GM12878 (cell line): ENCODE measurements around the gene TSPAN15. TPM values are rescaled to one million over a fixed set of nuclear protein-coding genes. Genes with fewer than 3 reads are reported as not detected.

Source experiments
- ATAC-seq: fragments of 200-7000 bp; cut with Tn5 transposase; 3 replicates; pipeline ENCODE4 v1.9.1; 2020; ENCODE audit warnings: mild to moderate bottlenecking, moderate library complexity
- BruUV-seq: library from RNA; stranded (reverse); fragments of 400-500 nt; replicated peaks from 2 replicates; lab custom pipeline; 2021; lab: Mats Ljungman, UMichigan
- CTCF ChIA-PET: fragments of 300-600 bp; sonication (Branson Sonifier 250); formaldehyde crosslinking; extraction: SDS; loops from one replicate; lab custom pipeline; 2021; ENCODE audit warnings: inconsistent platforms; lab: Yijun Ruan, JAX
- POLR2A ChIA-PET: fragments of 350-600 bp; formaldehyde crosslinking; extraction: SDS; loops from one replicate; lab custom pipeline; 2021; ENCODE audit warnings: inconsistent platforms; lab: Charles Lee
- RAD21 ChIA-PET: fragments of 300-600 bp; sonication (Branson Sonifier 250); formaldehyde crosslinking; loops from one replicate; lab custom pipeline; 2023; ENCODE audit warnings: antibody characterized with exemption; ENCODE audit not compliant: unreplicated experiment; lab: Charles Lee
- SMC1A ChIA-PET: fragments of 300-600 bp; sonication (Branson Sonifier 250); formaldehyde crosslinking; loops from one replicate; lab custom pipeline; 2023; ENCODE audit not compliant: unreplicated experiment, uncharacterized antibody; lab: Charles Lee
- DNase-seq: peaks from one replicate; pipeline ENCODE4 v3.0.0-alpha.2; 2011; ENCODE audit warnings: low read depth, low spot score
- FAIRE-seq: peaks from 3 replicates; lab custom pipeline; 2011; peaks lifted over from hg19 to GRCh38; lab: Jason Lieb, UNC
- H2AFZ ChIP-seq: 2 replicates; pipeline ENCODE4 v1.6.0; 2011; ENCODE audit warnings: low read depth, low read length, control low read depth; ENCODE audit not compliant: control insufficient read depth
- H3K27ac ChIP-seq: 2 replicates; pipeline ENCODE4 v1.5.1; 2011; ENCODE audit warnings: control low read depth; ENCODE audit not compliant: control insufficient read depth, insufficient read depth
- H3K27me3 ChIP-seq, 2 experiments: replicated peaks in 1 of 2; 2 replicates each; pipeline versions ENCODE4 v1.6.0 to v1.6.1; 2011; ENCODE audit warnings: low read length in 1 of 2; ENCODE audit not compliant: control insufficient read depth in 2 of 2, insufficient read depth in 2 of 2
- H3K36me3 ChIP-seq, 2 experiments: 2 replicates each; pipeline ENCODE4 v1.5.1; 2011; ENCODE audit warnings: low read length in 1 of 2; ENCODE audit not compliant: control insufficient read depth in 2 of 2, insufficient read depth in 2 of 2
- H3K4me1 ChIP-seq: 2 replicates; pipeline ENCODE4 v1.6.1; 2011; ENCODE audit warnings: mild to moderate bottlenecking, low read length, moderate library complexity, mixed read lengths; ENCODE audit not compliant: control insufficient read depth, insufficient read depth
- H3K4me2 ChIP-seq: 2 replicates; pipeline ENCODE4 v1.6.0; 2011; ENCODE audit warnings: control low read depth; ENCODE audit not compliant: control insufficient read depth, insufficient read depth
- H3K4me3 ChIP-seq: fragments of 200-600 bp; sonication (generic); 2 replicates; pipeline ENCODE4 v1.5.1; 2016
- H3K79me2 ChIP-seq: 2 replicates; pipeline ENCODE4 v1.6.0; 2011; ENCODE audit warnings: low read length; ENCODE audit not compliant: control insufficient read depth, insufficient read depth
- H3K9ac ChIP-seq: 2 replicates; pipeline ENCODE4 v1.8.0; 2011; ENCODE audit warnings: low read length, control low read depth, mixed read lengths; ENCODE audit not compliant: control insufficient read depth, insufficient read depth
- H3K9me3 ChIP-seq: replicated peaks from 3 replicates; pipeline ENCODE4 v1.5.1; 2011; ENCODE audit warnings: mild to moderate bottlenecking, low read length; ENCODE audit not compliant: control insufficient read depth, insufficient read depth
- H4K20me1 ChIP-seq: 2 replicates; pipeline ENCODE4 v1.6.0; 2011; ENCODE audit not compliant: control insufficient read depth, insufficient read depth
- BCL3 ChIP-seq: IDR thresholded peaks from 2 replicates; pipeline ENCODE4 v1.6.1; 2011; ENCODE audit warnings: borderline replicate concordance, low read depth, mild to moderate bottlenecking, moderate library complexity, low read length; ENCODE audit not compliant: insufficient read depth, poor library complexity, severe bottlenecking
- EP300 ChIP-seq, 2 experiments: fragments of 150-350 bp in 1 of 2; IDR thresholded peaks; 2 replicates each; pipeline ENCODE4 v1.6.1; 2011 to 2012; ENCODE audit warnings: low read depth in 2 of 2, low read length in 2 of 2, borderline replicate concordance in 1 of 2, improper control_type of control experiment in 1 of 2, inconsistent platforms in 1 of 2; ENCODE audit not compliant: control insufficient read depth in 1 of 2
- GABPA ChIP-seq: IDR thresholded peaks from 2 replicates; pipeline ENCODE4 v1.6.1; 2014; ENCODE audit warnings: antibody characterized with exemption, low read depth, mild to moderate bottlenecking, inconsistent platforms
- IKZF2 ChIP-seq, 2 experiments: fragments of 450-650 bp; IDR thresholded peaks; 2 replicates each; pipeline ENCODE4 v1.6.1; 2017; ENCODE audit warnings: mild to moderate bottlenecking in 2 of 2, moderate library complexity in 2 of 2
- MEF2A ChIP-seq: IDR thresholded peaks from 2 replicates; pipeline ENCODE4 v1.6.1; 2011; ENCODE audit warnings: low read depth, mild to moderate bottlenecking, low read length, moderate library complexity; ENCODE audit not compliant: insufficient read depth
- MYC ChIP-seq: IDR thresholded peaks from 2 replicates; pipeline ENCODE4 v1.6.1; 2011; ENCODE audit warnings: mild to moderate bottlenecking, low read length, moderate library complexity, inconsistent platforms; ENCODE audit not compliant: insufficient read depth, insufficient replicate concordance, insufficient read length, severe bottlenecking
- NFXL1 ChIP-seq: fragments of 450-650 bp; IDR thresholded peaks from 2 replicates; pipeline ENCODE4 v1.6.1; 2017; ENCODE audit warnings: antibody characterized with exemption, mild to moderate bottlenecking, borderline replicate concordance
- NKRF ChIP-seq: fragments of 450-650 bp; conservative IDR thresholded peaks from 2 replicates; pipeline ENCODE4 v1.6.1; 2017; ENCODE audit warnings: mild to moderate bottlenecking, moderate library complexity
- RBBP5 ChIP-seq: fragments of 200-600 bp; sonication (generic); conservative IDR thresholded peaks from 2 replicates; pipeline ENCODE4 v1.6.1; 2016
- SUPT20H ChIP-seq: IDR thresholded peaks from 2 replicates; pipeline ENCODE4 v1.6.1; 2011; ENCODE audit warnings: low read depth, mild to moderate bottlenecking, low read length, moderate library complexity, borderline replicate concordance; ENCODE audit not compliant: control insufficient read depth
- ZNF274 ChIP-seq: IDR thresholded peaks from one replicate; pipeline ENCODE4 v1.8.0; 2011; ENCODE audit not compliant: insufficient read length, insufficient read depth
- WGBS: methylation state at CpG from one replicate; pipeline ENCODE4 v1.1.6; 2016; ENCODE audit warnings: low lambda C conversion rate; ENCODE audit not compliant: insufficient replicate concordance, insufficient coverage; ENCODE audit errors: missing lambda C conversion rate; 5-methylcytosine and 5-hydroxymethylcytosine counted together
- in situ Hi-C: fragments of 300-500 bp; cut with MboI; formaldehyde crosslinking; loops from 9 replicates; pipeline ENCODE4 v1.14.3; 2018; ENCODE audit warnings: mixed read lengths
- intact Hi-C: fragments of 100-400 bp; cut with micrococcal nuclease; formaldehyde crosslinking; loops from one replicate; pipeline ENCODE4 v1.14.2; 2022; ENCODE audit not compliant: unreplicated experiment
- polyA plus RNA-seq, 11 experiments: library from polyadenylated mRNA; depleted of rRNA in 4 of 11; unstranded in 6 of 11; stranded (reverse) in 5 of 11; fragments of >200 nt; fragmentation: Nextera tagmentation in 4 of 11; fragmentation: Illumina TruSeq in 1 of 11; extraction: Ambion mirVana in 4 of 11; extraction: Trizol in 1 of 11; gene quantifications; 1 replicate in 1 of 11; 2 replicates in 10 of 11; pipeline versions ENCODE4 v1.2.1 to v1.2.3, GENCODE V29; 2011 to 2016; ENCODE audit warnings: inconsistent platforms in 2 of 11, missing spikeins in 2 of 11, low read depth in 1 of 11
- total RNA-seq, 4 experiments: library from RNA; depleted of rRNA in 3 of 4; stranded (reverse); fragments of >200 nt in 3 of 4; fragmentation: Illumina TruSeq in 1 of 4; extraction: Trizol in 1 of 4; gene quantifications; 2 replicates each; pipeline versions ENCODE4 v1.2.1 to v1.2.3, GENCODE V29; 2013 to 2021

TSPAN15 gene
- total and polyA plus RNA-seq, 10 of the 15 experiments (the other 5 are each of a cell fraction or from before 2014, with no cell fraction given): 1.3 to 8.5 (median 2.4) TPM; not detected in 2

- ATAC-seq (no peak), FAIRE-seq (no peak), DNase-seq (no peak)
- CTCF ChIA-PET: interaction anchor here (0.8 to 1.1 kb wide), 2 partner anchors 23 to 43 kb away, joined by 3 read pairs; no protein-coding TSS in a partner anchor
- Histone ChIP-seq H4K20me1 (no peaks in the 10 kb centered on the region), H3K27ac (no peak overlapping the region), H3K4me1 (peaks cover 10% of the 10 kb centered on the region; the same call in 1 of the 2 replicates), H3K27me3 (no peaks in the 10 kb centered on the region), H3K79me2 (no peaks in the 10 kb centered on the region), H3K9me3 (no peaks in the 10 kb centered on the region), H3K4me3 (no peak overlapping the region), H2AFZ (no peak overlapping the region), H3K9ac (no peak overlapping the region), H3K36me3 (no peaks in the 10 kb centered on the region), H3K4me2 (no peak overlapping the region)
- in situ Hi-C loops (no loop called here), intact Hi-C loops (no loop called here)
- POLR2A ChIA-PET: interaction anchor here (0.8 kb wide), 1 partner anchor 9 kb away, joined by 3 read pairs; no protein-coding TSS in a partner anchor
- no TSS peak for BruUV-seq
- RAD21 ChIA-PET: interaction anchor here (1.2 kb wide), 1 partner anchor 12 kb away, joined by 3 read pairs; no protein-coding TSS in a partner anchor
- SMC1A ChIA-PET: interaction anchor here (0.9 to 1.5 kb wide), 2 partner anchors 19 to 22 kb away, joined by 4 to 5 read pairs; partner anchors contain the start of gene TSPAN15
- TF ChIP-seq SUPT20H (no peak), BCL3 (no peak), GABPA (no peak), NKRF (no peak), ZNF274 (no peak), MYC (no peak), NFXL1 (no peak), EP300 (IDR thresholded peaks at IDR 0.05; ENCODE audit: borderline replicate concordance in 1 of 2, control insufficient read depth in 1 of 2, low read depth in 2 of 2, low read length in 2 of 2) (no peak), RBBP5 (no peak), MEF2A (no peak), IKZF2 (IDR thresholded peaks at IDR 0.05) (no peak)
- 17% methylated on average over 4 of the region's 4 CpGs for WGBS
These were observed 20.9 kb downstream of the TSPAN15 start for GRCh38 chr10:69472142-69472541.
